WTC11 (cell line): Measurements from ENCODE around the gene TMEM178B. TPM values are rescaled to one million over a fixed set of nuclear protein-coding genes. Genes with fewer than 3 reads are reported as not detected.

Experiments
- ATAC-seq: fragments of 200-7000 bp; cut with Tn5 transposase; 2 replicates; pipeline ENCODE4 v1.10.0; 2021; ENCODE audit warnings: mild to moderate bottlenecking, moderate library complexity
- CTCF ChIA-PET: fragments of 300-600 bp; sonication (Branson Sonifier 250); formaldehyde crosslinking; loops from one replicate; lab custom pipeline; 2021; ENCODE audit warnings: antibody characterized with exemption; lab: Charles Lee
- POLR2A ChIA-PET: fragments of 350-600 bp; sonication (Branson Sonifier 250); formaldehyde crosslinking; loops from one replicate; lab custom pipeline; 2021; ENCODE audit warnings: antibody characterized with exemption; lab: Charles Lee
- DNase-seq: peaks from one replicate; pipeline ENCODE4 v3.0.0; 2021; ENCODE audit warnings: low spot score
- H3K27ac Mint-ChIP-seq: 2 replicates; pipeline ENCODE4 v1.8.0; 2021; ENCODE audit warnings: mixed read lengths
- H3K27me3 Mint-ChIP-seq: 2 replicates; pipeline ENCODE4 v1.8.0; 2021; ENCODE audit warnings: low read depth, mild to moderate bottlenecking, moderate library complexity, mixed read lengths
- H3K36me3 Mint-ChIP-seq: 2 replicates; pipeline ENCODE4 v1.8.0; 2021; ENCODE audit warnings: mixed read lengths
- H3K4me1 Mint-ChIP-seq: 2 replicates; pipeline ENCODE4 v1.8.0; 2022; ENCODE audit warnings: mixed read lengths
- H3K4me3 Mint-ChIP-seq: 2 replicates; pipeline ENCODE4 v1.8.0; 2021; ENCODE audit warnings: mild to moderate bottlenecking, moderate library complexity, mixed read lengths
- H3K9me3 Mint-ChIP-seq: 2 replicates; pipeline ENCODE4 v1.8.0; 2021; ENCODE audit warnings: mixed read lengths
- E2F4 ChIP-seq: sonication (generic); formaldehyde crosslinking; IDR thresholded peaks from 2 replicates; pipeline ENCODE4 v1.8.1; 2022; ENCODE audit warnings: low read depth, mild to moderate bottlenecking, moderate library complexity, missing genetic modification reagents, borderline replicate concordance
- FOXP1 ChIP-seq: sonication (generic); formaldehyde crosslinking; IDR thresholded peaks from 2 replicates; pipeline ENCODE4 v1.8.0; 2022; ENCODE audit warnings: missing genetic modification reagents, mild to moderate bottlenecking, moderate library complexity, borderline replicate concordance
- GRHL2 ChIP-seq: fragments of 250-450 bp; sonication (Bioruptor Pico); IDR thresholded peaks from 2 replicates; pipeline ENCODE4 v1.8.0; 2022; ENCODE audit warnings: mild to moderate bottlenecking, moderate library complexity; ENCODE audit not compliant: insufficient replicate concordance, severe bottlenecking
- IRF2 ChIP-seq: sonication (generic); formaldehyde crosslinking; IDR thresholded peaks from 2 replicates; pipeline ENCODE4 v1.8.0; 2022; ENCODE audit warnings: low read depth, missing genetic modification reagents, borderline replicate concordance
- JAZF1 ChIP-seq: fragments of 250-450 bp; sonication (Bioruptor Pico); IDR thresholded peaks from 2 replicates; pipeline ENCODE4 v1.9.0; 2021; ENCODE audit warnings: moderate library complexity, mild to moderate bottlenecking, inconsistent platforms
- MYBL2 ChIP-seq: sonication (generic); formaldehyde crosslinking; IDR thresholded peaks from 2 replicates; pipeline ENCODE4 v1.8.1; 2023; ENCODE audit warnings: mild to moderate bottlenecking, moderate library complexity, missing genetic modification reagents
- NFYB ChIP-seq: sonication (generic); formaldehyde crosslinking; conservative IDR thresholded peaks from 2 replicates; pipeline ENCODE4 v1.8.0; 2022; ENCODE audit warnings: low read depth, missing genetic modification reagents
- NR3C1 ChIP-seq: sonication (generic); formaldehyde crosslinking; conservative IDR thresholded peaks from 2 replicates; pipeline ENCODE4 v1.8.1; 2023; ENCODE audit warnings: low read depth, mild to moderate bottlenecking, missing genetic modification reagents
- PRRX2 ChIP-seq: fragments of 250-450 bp; sonication (Bioruptor Pico); IDR thresholded peaks from 2 replicates; pipeline ENCODE4 v1.8.0; 2021; ENCODE audit warnings: mild to moderate bottlenecking
- SMAD3 ChIP-seq: sonication (generic); formaldehyde crosslinking; IDR thresholded peaks from 2 replicates; pipeline ENCODE4 v1.8.0; 2022; ENCODE audit warnings: missing genetic modification reagents, mild to moderate bottlenecking, borderline replicate concordance
- USF1 ChIP-seq: sonication (generic); formaldehyde crosslinking; IDR thresholded peaks from 2 replicates; pipeline ENCODE4 v1.8.0; 2022; ENCODE audit warnings: mild to moderate bottlenecking, missing genetic modification reagents
- ZNF138 ChIP-seq: sonication (generic); formaldehyde crosslinking; conservative IDR thresholded peaks from 2 replicates; pipeline ENCODE4 v1.8.1; 2022; ENCODE audit warnings: mild to moderate bottlenecking, moderate library complexity, missing genetic modification reagents
- ZNF219 ChIP-seq: sonication (generic); formaldehyde crosslinking; IDR thresholded peaks from 2 replicates; pipeline ENCODE4 v1.8.0; 2023; ENCODE audit warnings: missing genetic modification reagents, mild to moderate bottlenecking, borderline replicate concordance
- ZNF232 ChIP-seq: sonication (generic); formaldehyde crosslinking; IDR thresholded peaks from 2 replicates; pipeline ENCODE4 v1.8.0; 2022; ENCODE audit warnings: mild to moderate bottlenecking, missing genetic modification reagents
- ZNF263 ChIP-seq: sonication (generic); formaldehyde crosslinking; IDR thresholded peaks from 2 replicates; pipeline ENCODE4 v1.8.1; 2022; ENCODE audit warnings: low read depth, mild to moderate bottlenecking, moderate library complexity, missing genetic modification reagents
- ZNF396 ChIP-seq: fragments of 250-450 bp; sonication (Bioruptor Pico); IDR thresholded peaks from 2 replicates; pipeline ENCODE4 v1.8.0; 2021; ENCODE audit warnings: mild to moderate bottlenecking, moderate library complexity, borderline replicate concordance
- ZNF416 ChIP-seq: fragments of 250-450 bp; sonication (Bioruptor Pico); IDR thresholded peaks from 2 replicates; pipeline ENCODE4 v1.9.0; 2021; ENCODE audit warnings: mild to moderate bottlenecking, inconsistent platforms
- ZNF671 ChIP-seq: fragments of 250-450 bp; sonication (Bioruptor Pico); IDR thresholded peaks from 2 replicates; pipeline ENCODE4 v1.8.0; 2021; ENCODE audit warnings: mild to moderate bottlenecking
- ZSCAN18 ChIP-seq: fragments of 250-450 bp; sonication (Bioruptor Pico); IDR thresholded peaks from 2 replicates; pipeline ENCODE4 v2.1.2; 2022; ENCODE audit warnings: mild to moderate bottlenecking, moderate library complexity
- total RNA-seq: library from RNA; stranded (reverse); gene quantifications from 3 replicates; pipeline ENCODE4 v1.2.3, GENCODE V29; 2021
- TF ChIP-seq, protein P1 (sequence below): fragments of 200-600 bp; IDR thresholded peaks from 2 replicates; pipeline ENCODE4 v1.8.0; 2022; ENCODE audit warnings: antibody characterized with exemption
- TF ChIP-seq, protein P2 (sequence below): sonication (generic); formaldehyde crosslinking; IDR thresholded peaks from 2 replicates; pipeline ENCODE4 v1.8.1; 2022; ENCODE audit warnings: low read depth, missing genetic modification reagents, borderline replicate concordance
- TF ChIP-seq, protein P3 (sequence below): fragments of 250-450 bp; sonication (Bioruptor Pico); IDR thresholded peaks from 2 replicates; pipeline ENCODE4 v1.9.0; 2021; ENCODE audit warnings: mild to moderate bottlenecking
- TF ChIP-seq, protein P4 (sequence below): sonication (generic); formaldehyde crosslinking; IDR thresholded peaks from 2 replicates; pipeline ENCODE4 v1.8.1; 2023; ENCODE audit warnings: mild to moderate bottlenecking, moderate library complexity, missing genetic modification reagents
- TF ChIP-seq, protein P5 (sequence below): sonication (generic); formaldehyde crosslinking; IDR thresholded peaks from 2 replicates; pipeline ENCODE4 v1.8.1; 2023; ENCODE audit warnings: mild to moderate bottlenecking, missing genetic modification reagents, moderate library complexity

The TMEM178B gene
- total RNA-seq, 1 experiment from 2014 or later, result 20.4 TPM

DNA sequence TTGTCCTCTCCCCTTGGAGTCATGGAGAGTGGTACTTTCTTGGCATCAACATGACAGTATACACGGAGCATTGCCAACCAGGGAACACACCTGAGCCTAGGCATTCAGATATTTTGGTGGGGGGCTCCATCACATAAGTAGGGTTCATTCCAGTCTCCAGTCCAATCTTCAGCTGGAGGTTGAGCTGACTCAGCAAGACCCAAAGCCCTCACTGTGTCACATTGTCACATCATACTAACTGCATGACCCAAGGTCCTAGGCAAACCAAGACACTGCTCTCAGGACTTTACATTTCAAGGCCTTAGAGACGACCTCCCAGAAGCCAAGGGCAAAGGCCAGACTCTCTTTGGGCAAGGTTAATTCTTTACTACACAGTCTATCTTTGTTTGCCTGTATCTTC is 190.1 kb downstream of the TMEM178B start:
- DNase-seq (no peak), ATAC-seq (no peak)
- Mint-ChIP-seq H3K36me3 (0 out of 2 replicates have a peak, but pooled peaks cover 1% of the 10 kb centered on the region), H3K27me3 (no peaks in the 10 kb centered on the region), H3K4me3 (no peak overlapping the region), H3K27ac (no peak overlapping the region), H3K9me3 (peaks cover 2% of the 10 kb centered on the region), H3K4me1 (peaks cover 5% of the 10 kb centered on the region)
- CTCF ChIA-PET, result no interaction called here
- no peak for TF ChIP-seq ZNF396 (CRISPR knock-in tag)
- no peak for TF ChIP-seq ZNF138 (CRISPR knock-in tag)
- TF ChIP-seq, protein P1, sequence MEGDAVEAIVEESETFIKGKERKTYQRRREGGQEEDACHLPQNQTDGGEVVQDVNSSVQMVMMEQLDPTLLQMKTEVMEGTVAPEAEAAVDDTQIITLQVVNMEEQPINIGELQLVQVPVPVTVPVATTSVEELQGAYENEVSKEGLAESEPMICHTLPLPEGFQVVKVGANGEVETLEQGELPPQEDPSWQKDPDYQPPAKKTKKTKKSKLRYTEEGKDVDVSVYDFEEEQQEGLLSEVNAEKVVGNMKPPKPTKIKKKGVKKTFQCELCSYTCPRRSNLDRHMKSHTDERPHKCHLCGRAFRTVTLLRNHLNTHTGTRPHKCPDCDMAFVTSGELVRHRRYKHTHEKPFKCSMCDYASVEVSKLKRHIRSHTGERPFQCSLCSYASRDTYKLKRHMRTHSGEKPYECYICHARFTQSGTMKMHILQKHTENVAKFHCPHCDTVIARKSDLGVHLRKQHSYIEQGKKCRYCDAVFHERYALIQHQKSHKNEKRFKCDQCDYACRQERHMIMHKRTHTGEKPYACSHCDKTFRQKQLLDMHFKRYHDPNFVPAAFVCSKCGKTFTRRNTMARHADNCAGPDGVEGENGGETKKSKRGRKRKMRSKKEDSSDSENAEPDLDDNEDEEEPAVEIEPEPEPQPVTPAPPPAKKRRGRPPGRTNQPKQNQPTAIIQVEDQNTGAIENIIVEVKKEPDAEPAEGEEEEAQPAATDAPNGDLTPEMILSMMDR, result no peak
- no peak for TF ChIP-seq MYBL2 (CRISPR knock-in tag)
- TF ChIP-seq, protein P2, sequence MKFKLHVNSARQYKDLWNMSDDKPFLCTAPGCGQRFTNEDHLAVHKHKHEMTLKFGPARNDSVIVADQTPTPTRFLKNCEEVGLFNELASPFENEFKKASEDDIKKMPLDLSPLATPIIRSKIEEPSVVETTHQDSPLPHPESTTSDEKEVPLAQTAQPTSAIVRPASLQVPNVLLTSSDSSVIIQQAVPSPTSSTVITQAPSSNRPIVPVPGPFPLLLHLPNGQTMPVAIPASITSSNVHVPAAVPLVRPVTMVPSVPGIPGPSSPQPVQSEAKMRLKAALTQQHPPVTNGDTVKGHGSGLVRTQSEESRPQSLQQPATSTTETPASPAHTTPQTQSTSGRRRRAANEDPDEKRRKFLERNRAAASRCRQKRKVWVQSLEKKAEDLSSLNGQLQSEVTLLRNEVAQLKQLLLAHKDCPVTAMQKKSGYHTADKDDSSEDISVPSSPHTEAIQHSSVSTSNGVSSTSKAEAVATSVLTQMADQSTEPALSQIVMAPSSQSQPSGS (CRISPR knock-in tag), result no peak
- TF ChIP-seq IRF2 (CRISPR knock-in tag), result no peak
- TF ChIP-seq, protein P3, sequence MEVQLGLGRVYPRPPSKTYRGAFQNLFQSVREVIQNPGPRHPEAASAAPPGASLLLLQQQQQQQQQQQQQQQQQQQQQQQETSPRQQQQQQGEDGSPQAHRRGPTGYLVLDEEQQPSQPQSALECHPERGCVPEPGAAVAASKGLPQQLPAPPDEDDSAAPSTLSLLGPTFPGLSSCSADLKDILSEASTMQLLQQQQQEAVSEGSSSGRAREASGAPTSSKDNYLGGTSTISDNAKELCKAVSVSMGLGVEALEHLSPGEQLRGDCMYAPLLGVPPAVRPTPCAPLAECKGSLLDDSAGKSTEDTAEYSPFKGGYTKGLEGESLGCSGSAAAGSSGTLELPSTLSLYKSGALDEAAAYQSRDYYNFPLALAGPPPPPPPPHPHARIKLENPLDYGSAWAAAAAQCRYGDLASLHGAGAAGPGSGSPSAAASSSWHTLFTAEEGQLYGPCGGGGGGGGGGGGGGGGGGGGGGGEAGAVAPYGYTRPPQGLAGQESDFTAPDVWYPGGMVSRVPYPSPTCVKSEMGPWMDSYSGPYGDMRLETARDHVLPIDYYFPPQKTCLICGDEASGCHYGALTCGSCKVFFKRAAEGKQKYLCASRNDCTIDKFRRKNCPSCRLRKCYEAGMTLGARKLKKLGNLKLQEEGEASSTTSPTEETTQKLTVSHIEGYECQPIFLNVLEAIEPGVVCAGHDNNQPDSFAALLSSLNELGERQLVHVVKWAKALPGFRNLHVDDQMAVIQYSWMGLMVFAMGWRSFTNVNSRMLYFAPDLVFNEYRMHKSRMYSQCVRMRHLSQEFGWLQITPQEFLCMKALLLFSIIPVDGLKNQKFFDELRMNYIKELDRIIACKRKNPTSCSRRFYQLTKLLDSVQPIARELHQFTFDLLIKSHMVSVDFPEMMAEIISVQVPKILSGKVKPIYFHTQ, result no peak
- no peak for TF ChIP-seq FOXP1 (CRISPR knock-in tag)
- no peak for TF ChIP-seq ZNF263 (CRISPR knock-in tag)
- TF ChIP-seq E2F4 (CRISPR knock-in tag), result no peak
- no peak for TF ChIP-seq NFYB (CRISPR knock-in tag)
- TF ChIP-seq ZNF416 (CRISPR knock-in tag), result no peak
- TF ChIP-seq GRHL2 (CRISPR knock-in tag), result no peak
- TF ChIP-seq, protein P4, sequence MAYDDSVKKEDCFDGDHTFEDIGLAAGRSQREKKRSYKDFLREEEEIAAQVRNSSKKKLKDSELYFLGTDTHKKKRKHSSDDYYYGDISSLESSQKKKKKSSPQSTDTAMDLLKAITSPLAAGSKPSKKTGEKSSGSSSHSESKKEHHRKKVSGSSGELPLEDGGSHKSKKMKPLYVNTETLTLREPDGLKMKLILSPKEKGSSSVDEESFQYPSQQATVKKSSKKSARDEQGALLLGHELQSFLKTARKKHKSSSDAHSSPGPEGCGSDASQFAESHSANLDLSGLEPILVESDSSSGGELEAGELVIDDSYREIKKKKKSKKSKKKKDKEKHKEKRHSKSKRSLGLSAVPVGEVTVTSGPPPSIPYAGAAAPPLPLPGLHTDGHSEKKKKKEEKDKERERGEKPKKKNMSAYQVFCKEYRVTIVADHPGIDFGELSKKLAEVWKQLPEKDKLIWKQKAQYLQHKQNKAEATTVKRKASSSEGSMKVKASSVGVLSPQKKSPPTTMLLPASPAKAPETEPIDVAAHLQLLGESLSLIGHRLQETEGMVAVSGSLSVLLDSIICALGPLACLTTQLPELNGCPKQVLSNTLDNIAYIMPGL (CRISPR knock-in tag), result no peak
- POLR2A ChIA-PET, result no interaction called here

DNA sequence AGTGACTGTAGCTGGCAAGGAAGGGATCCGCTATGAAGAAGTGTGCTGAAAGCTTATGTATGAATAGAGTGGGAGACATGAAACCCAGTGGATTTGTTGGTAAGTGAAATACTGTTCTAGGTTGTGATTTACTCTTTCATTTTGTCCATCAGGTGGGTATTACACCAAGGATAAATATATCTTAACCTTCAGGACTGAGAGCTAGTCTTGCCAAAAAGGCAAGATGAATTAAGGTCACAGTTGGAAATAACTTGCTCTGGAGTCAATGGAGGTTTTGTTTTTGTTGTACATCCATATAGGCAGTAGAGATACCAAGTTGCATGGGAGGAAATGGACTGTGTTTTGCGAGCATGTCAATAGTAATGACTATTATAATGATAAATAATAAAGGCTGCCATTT is 190.6 kb downstream of the TMEM178B start:
- Mint-ChIP-seq H3K36me3 (no peaks in the 10 kb centered on the region), H3K27me3 (no peaks in the 10 kb centered on the region), H3K4me1 (peaks cover 5% of the 10 kb centered on the region), H3K27ac (no peak overlapping the region), H3K4me3 (no peak overlapping the region), H3K9me3 (no peaks in the 10 kb centered on the region)
- no peak for TF ChIP-seq NR3C1
- no peak for TF ChIP-seq SMAD3 (CRISPR knock-in tag)
- no peak for TF ChIP-seq ZNF671 (CRISPR knock-in tag)
- no peak for TF ChIP-seq ZNF219 (CRISPR knock-in tag)
- no peak for TF ChIP-seq PRRX2 (CRISPR knock-in tag)
- TF ChIP-seq, protein P5, sequence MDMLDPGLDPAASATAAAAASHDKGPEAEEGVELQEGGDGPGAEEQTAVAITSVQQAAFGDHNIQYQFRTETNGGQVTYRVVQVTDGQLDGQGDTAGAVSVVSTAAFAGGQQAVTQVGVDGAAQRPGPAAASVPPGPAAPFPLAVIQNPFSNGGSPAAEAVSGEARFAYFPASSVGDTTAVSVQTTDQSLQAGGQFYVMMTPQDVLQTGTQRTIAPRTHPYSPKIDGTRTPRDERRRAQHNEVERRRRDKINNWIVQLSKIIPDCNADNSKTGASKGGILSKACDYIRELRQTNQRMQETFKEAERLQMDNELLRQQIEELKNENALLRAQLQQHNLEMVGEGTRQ (CRISPR knock-in tag), result no peak
- TF ChIP-seq ZSCAN18 (CRISPR knock-in tag), result no peak
- no peak for TF ChIP-seq ZNF232 (CRISPR knock-in tag)
- TF ChIP-seq JAZF1 (CRISPR knock-in tag), result no peak
- no peak for TF ChIP-seq USF1
- ChIA-PET CTCF (no interaction called here), POLR2A (no interaction called here)
- no peak for ATAC-seq
- DNase-seq, result no peak
